GM15510 (cell line): ENCODE measurements around the gene ADGRB3.

ENCODE experiments used
- POLR2A ChIP-seq: IDR thresholded peaks from 3 replicates; pipeline ENCODE4 v1.6.1; 2011; ENCODE audit warnings: borderline replicate concordance; ENCODE audit not compliant: insufficient read length; ENCODE audit errors: extremely low read depth

Gene ADGRB3

DNA sequence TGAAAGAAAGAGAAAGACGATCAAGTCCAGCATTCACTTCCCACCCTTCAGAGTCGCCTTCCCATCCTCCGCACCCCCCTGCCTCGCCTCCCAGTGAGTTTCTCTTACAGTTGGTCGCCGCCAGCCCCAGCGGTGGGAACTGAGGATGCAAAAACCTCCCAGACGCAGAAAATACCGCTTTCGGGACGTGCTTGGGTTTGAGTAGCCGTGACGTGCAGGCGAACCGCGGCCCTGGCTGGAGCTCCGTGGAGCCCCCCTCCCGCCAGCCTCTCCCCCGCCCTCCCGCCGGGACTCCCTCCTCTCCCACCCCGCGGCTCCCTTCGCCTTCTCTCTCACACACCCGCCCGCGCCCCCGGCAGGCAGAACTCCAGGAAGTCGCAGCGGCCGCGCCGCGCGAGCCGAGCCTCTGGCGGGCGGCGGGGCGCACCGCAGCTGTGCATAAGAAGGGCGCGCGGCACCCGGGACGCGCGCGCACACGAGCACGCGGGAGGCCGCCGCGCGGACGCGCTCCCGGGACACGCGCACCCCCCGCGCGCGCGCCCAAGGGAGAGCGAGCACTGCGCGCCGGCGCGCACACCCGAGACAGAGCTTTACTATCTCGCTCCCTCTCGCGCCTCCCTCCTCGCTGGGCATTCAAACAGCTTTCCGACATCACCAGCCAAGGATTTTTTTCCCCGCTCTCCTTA is at the start of gene ADGRB3:
Gene ADGRB3 (plus strand): TSS at position 557 of the 686 bp plus-strand sequence. CDS start 3,394 bp downstream, outside the sequence.
- no peak for TF ChIP-seq POLR2A

DNA sequence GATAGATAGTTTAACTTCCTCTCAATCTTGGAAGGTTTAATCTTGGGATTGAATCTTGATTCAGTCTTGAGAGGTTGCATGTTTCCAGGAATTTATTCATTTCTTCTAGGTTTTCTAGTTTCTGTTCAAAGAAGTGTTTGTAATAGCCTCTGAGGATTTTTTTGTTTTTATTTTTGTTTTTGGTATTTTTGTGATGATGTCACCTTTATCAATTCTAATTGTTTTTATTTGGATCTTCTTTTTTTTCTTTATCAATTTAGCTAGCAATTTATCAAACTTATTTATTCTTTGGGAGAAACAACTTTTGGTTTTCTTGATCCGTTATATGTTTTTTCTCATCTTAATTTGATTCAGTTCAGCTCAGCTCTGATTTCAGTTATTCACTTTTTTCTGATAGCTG is 41.5 kb upstream of the ADGRB3 start:
- TF ChIP-seq POLR2A = no peak

DNA sequence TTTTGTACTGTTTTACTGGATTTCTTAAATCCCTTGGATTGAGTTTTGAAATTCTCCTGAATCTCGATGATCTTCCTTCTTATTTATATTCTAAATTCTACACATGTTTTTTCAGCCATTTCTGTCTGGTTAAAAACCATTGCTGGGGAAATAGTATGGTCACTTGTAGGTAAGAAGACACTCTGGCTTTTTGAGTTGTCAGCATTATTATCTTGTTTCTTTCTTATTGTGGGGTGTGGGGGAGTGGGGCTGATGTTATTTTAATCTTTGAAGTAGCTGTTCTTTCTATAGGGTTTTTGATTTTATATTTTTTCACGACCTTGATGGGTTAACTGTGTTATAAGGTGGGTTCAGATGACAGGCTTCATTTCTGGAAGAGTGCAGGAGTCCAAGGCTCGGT is 37.4 kb upstream of the ADGRB3 start:
- TF ChIP-seq POLR2A = no peak

GRCh38 chr6:68615938-68616337 is 19.1 kb upstream of the ADGRB3 start:
- no peak for TF ChIP-seq POLR2A

- TF ChIP-seq POLR2A = no peak
Measured at GRCh38 chr6:68625998-68626397, 9.1 kb upstream of the ADGRB3 start.

DNA sequence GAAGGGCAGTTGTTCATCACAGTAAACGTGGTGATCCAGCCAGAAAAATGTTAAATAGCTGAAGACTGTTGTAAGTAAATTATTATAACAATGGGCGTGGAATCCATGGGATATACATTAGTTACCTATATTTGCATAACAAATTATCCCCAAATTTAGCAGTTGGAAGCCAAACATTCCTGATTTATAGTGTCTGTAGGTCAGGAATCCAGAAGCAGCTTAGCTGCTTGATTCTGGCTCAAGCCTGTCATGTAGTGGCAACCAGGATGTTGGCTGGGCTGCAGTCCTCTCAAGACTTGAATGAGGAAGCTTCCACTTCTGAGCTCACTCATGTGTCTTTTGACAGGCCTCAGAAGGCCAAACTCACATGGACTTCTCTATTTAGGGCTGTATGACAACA is 6.9 kb upstream of the ADGRB3 start:
- no peak for TF ChIP-seq POLR2A

DNA sequence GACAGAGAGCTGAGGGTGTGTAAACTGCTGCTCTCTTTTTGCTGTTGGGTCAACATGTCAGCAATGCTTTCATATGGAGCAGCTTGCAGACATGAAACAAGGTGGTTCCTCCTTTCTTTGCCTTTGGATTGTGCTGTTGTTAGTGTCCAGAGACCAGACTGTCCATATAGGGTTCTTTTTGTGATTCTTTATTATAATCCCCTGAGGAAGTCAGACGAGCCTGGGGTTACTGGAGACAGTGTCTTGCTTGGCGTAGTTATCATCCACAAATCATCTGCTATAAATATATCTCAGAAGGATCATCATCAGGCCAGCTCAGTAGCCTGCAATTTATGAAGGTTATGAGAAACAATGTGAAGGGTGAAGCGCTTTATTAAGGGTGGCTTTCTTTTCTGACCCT is 2.3 kb upstream of the ADGRB3 start:
- TF ChIP-seq POLR2A = no peak

GRCh38 chr6:68633281-68633971 is 1.7 kb upstream of the ADGRB3 start:
- no peak for TF ChIP-seq POLR2A

DNA sequence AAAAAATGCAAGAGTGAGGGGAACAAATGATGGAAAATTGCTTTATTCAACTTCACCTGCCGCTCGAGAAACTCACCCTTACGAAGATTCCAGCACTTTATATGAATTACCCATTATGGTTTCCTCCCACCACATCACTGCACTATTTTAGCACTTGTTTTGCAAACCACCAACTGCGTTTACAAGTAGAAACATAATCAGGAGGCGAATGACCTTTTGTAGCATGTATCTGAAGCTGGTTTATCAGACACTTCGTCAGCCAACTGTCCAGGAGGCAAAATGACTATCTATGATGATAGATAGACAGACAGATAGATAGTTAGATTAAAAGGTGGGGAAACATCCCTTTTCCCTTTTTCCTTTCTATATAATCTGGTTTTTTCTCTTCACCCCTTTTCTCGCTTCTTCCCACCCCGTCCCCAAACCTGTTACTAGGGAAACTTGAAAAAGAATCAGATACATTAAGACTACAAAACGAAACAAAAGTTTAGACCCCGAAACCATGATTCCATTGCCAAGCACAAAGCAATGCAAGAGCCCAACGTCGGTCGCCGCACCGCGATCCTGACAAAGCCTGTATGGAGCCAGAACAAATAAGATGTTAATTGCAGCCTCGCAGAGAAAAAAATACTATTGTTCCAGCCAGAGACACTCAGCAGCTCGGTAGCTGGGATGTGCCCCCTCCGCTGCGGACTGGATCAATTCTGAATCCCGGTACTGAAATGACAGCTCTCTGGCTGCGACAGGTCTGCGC is 933 bp upstream of the ADGRB3 start:
- no peak for TF ChIP-seq POLR2A

GRCh38 chr6:68635412-68635705 is 277 bp downstream of the ADGRB3 start:
- no peak for TF ChIP-seq POLR2A

- TF ChIP-seq POLR2A = no peak
Measured at GRCh38 chr6:68635706-68636513, 828 bp downstream of the ADGRB3 start.

GRCh38 chr6:68636666-68637065 is 1.6 kb downstream of the ADGRB3 start:
- TF ChIP-seq POLR2A = no peak

- no peak for TF ChIP-seq POLR2A
Measured at GRCh38 chr6:68637071-68637470, 2.0 kb downstream of the ADGRB3 start.

GRCh38 chr6:68637782-68638181 is 2.7 kb downstream of the ADGRB3 start:
- no peak for TF ChIP-seq POLR2A
